Omental fat pad (tissue), 4 donors: ENCODE results near the gene CDIPT. TPM values are rescaled to one million over a fixed set of nuclear protein-coding genes. Genes with fewer than 3 reads are reported as not detected.

Experiments
- ATAC-seq: fragments of 150-250 bp; one replicate; pipeline ENCODE4 v1.9.1; 2016; ENCODE audit warnings: mild to moderate bottlenecking, moderate library complexity; ENCODE audit not compliant: low FRiP score
- DNase-seq: peaks from one replicate; pipeline ENCODE4 v3.0.0-alpha.2; 2019; ENCODE audit warnings: low spot score
- total RNA-seq, 4 donors: library from RNA; depleted of rRNA; stranded (reverse); fragments of >200 nt; gene quantifications; one replicate each; pipeline ENCODE4 v1.1.0, GENCODE V29; 2016
- TF ChIP-seq, protein P1 (sequence below), 3 donors: fragments of 450-650 bp; IDR thresholded peaks; one replicate each; pipeline ENCODE4 v1.5.1; 2016 to 2017; ENCODE audit warnings: antibody characterized with exemption in 3 of 3, mild to moderate bottlenecking in 3 of 3, moderate library complexity in 2 of 3

The CDIPT gene
- total RNA-seq, 4 donors from 2014 or later = 101 to 156 (median 104) TPM

DNA sequence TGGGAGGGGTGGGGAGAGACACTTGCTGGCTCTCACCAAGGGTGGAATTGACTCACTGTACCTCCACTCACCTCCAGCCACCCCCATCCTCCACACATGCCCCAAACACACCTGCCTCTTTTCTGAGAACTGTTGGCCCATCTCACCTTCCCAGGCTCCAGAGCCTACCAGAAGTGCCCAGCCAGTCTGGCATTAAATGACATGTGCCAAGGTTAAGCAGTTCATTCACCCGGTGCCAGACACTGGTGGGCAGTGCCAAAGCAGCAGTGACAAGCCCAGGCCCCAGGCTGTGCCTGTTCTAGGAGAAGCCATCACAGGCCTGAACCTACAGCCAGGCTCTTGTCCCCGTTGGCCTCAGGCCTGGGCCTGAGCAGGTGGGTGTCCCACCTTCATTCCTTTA is 31.5 kb downstream of the CDIPT start:
- no peak for ATAC-seq
- TF ChIP-seq, protein P1, sequence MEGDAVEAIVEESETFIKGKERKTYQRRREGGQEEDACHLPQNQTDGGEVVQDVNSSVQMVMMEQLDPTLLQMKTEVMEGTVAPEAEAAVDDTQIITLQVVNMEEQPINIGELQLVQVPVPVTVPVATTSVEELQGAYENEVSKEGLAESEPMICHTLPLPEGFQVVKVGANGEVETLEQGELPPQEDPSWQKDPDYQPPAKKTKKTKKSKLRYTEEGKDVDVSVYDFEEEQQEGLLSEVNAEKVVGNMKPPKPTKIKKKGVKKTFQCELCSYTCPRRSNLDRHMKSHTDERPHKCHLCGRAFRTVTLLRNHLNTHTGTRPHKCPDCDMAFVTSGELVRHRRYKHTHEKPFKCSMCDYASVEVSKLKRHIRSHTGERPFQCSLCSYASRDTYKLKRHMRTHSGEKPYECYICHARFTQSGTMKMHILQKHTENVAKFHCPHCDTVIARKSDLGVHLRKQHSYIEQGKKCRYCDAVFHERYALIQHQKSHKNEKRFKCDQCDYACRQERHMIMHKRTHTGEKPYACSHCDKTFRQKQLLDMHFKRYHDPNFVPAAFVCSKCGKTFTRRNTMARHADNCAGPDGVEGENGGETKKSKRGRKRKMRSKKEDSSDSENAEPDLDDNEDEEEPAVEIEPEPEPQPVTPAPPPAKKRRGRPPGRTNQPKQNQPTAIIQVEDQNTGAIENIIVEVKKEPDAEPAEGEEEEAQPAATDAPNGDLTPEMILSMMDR (IDR thresholded peaks at IDR 0.05) = no peak

GRCh38 chr16:29830774-29831173 is 32.3 kb downstream of the CDIPT start:
- no peak for DNase-seq

More for the DNA sequence above, 31.5 kb downstream of the CDIPT start:
- no peak for DNase-seq

DNA sequence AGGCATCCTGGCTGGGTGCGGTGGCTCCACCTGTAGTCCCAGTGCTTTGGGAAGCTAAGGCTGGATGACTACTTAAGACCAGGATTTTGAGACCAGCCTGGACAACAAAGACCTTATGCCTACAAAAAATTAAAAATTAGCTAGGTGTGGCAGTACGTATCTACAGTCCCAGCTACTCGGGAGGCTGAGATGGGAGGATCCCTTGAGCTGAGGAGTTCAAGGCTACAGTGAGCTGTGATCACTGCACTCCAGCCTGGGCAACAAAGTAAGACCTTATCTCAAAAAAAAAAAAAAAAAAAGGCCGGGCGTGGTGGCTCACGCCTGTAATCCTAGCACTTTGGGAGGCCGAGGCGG is 36.7 kb downstream of the CDIPT start:
- TF ChIP-seq, protein P1 (IDR thresholded peaks at IDR 0.05) = no peak
- DNase-seq = no peak
- ATAC-seq = no peak

More at GRCh38 chr16:29830774-29831173, 32.3 kb downstream of the CDIPT start:
- no peak for ATAC-seq
- TF ChIP-seq, protein P1 (IDR thresholded peaks at IDR 0.05) = no peak

GRCh38 chr16:29825145-29826044 is 37.6 kb downstream of the CDIPT start:
- TF ChIP-seq, protein P1 (IDR thresholded peaks at IDR 0.05) = no peak
- ATAC-seq (peak; percentile 26), DNase-seq (no peak)

- TF ChIP-seq, protein P1 (IDR thresholded peaks at IDR 0.05) = no peak
- DNase-seq = no peak
- no peak for ATAC-seq
Observed at GRCh38 chr16:29824589-29825144, 38.4 kb downstream of the CDIPT start.

DNA sequence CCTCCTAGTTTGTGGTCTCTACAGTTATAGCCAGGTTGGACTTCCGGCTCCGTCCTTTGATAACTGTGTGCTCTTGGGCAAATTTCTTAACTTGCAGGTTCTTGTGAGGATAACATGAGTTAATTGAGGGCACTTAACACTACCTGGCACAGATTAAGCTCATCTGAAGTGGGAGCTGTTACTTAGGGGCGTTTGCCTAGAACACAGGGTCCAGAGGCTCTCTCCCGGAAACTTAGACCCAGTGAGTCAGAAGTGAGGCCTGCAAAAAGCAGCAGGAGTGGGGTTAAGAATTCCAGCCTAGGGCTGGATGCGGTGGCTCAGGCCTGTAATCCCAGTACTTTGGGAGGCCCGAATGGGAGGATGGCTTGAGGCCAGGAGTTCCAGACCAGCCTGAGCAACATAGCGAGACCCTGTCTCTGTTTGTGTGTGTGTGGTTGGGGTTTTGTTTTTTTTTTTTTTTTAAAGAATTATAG is 41.3 kb downstream of the CDIPT start:
- DNase-seq (no peak), ATAC-seq (peak; percentile 76)
- TF ChIP-seq, protein P1 (IDR thresholded peaks at IDR 0.05) = no peak
